Mammary epithelial cell (primary cell): ENCODE data around the gene NID1.

Experiments used
- EZH2 ChIP-seq: IDR thresholded peaks from 2 replicates; pipeline ENCODE4 v1.6.1; 2012; ENCODE audit warnings: low read length, inconsistent platforms, borderline replicate concordance
- TF ChIP-seq, protein P1 (sequence below), 2 donors: IDR thresholded peaks in 1 of 2; conservative IDR thresholded peaks in 1 of 2; 2 replicates each; pipeline ENCODE4 v1.5.1; 2011 to 2012; ENCODE audit warnings: inconsistent platforms in 2 of 2, low read length in 2 of 2, mild to moderate bottlenecking in 2 of 2, control low read depth in 1 of 2, low read depth in 1 of 2; ENCODE audit not compliant: insufficient read depth in 1 of 2; ENCODE audit errors: extremely low read depth in 1 of 2

DNA sequence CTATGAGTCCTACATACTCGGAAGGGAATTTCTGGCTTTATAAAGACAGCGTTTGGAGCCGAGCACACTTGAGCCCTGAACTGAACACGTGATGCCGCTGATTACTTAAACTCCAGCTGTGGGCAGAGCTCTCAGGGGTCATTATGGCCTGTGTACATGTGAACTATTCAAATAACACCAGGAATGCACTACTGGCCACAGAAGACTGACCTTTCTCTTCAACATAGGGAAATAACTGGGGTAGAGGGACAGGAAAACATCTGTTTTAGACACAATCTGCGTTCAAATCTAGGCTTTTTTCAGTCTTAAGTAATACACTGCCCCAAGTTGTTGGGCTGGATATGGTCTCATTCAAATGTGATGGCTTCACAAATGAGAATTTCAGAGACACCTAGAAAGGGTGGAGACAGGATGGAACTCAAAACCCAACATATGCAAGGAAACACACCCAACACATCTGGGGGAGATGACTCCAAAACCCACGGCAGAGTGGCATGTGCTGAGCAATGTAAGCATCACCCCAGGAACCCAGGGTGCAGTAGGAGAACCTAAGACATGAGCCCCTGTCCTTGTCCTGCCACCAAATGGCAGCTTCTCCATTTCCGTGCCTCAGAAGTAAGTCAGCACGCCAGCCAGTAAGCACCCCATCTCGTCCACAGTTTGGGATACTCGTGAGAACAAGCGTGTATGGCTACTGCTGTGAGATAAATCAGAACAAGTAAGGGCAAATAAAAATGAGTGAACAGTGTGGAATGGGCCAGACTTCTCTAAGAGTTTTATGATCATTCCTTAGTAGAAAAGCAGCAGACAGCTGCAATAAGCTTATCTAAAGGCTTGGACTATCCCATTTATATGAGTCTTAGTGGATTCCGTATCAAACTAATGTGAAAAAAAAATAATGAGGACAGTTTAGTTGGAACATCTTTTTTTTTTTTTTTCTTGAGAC is 24.9 kb downstream of the NID1 start:
- TF ChIP-seq, protein P1, sequence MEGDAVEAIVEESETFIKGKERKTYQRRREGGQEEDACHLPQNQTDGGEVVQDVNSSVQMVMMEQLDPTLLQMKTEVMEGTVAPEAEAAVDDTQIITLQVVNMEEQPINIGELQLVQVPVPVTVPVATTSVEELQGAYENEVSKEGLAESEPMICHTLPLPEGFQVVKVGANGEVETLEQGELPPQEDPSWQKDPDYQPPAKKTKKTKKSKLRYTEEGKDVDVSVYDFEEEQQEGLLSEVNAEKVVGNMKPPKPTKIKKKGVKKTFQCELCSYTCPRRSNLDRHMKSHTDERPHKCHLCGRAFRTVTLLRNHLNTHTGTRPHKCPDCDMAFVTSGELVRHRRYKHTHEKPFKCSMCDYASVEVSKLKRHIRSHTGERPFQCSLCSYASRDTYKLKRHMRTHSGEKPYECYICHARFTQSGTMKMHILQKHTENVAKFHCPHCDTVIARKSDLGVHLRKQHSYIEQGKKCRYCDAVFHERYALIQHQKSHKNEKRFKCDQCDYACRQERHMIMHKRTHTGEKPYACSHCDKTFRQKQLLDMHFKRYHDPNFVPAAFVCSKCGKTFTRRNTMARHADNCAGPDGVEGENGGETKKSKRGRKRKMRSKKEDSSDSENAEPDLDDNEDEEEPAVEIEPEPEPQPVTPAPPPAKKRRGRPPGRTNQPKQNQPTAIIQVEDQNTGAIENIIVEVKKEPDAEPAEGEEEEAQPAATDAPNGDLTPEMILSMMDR (conservative IDR thresholded peaks at IDR 0.05 in 1 of 2, IDR thresholded peaks at IDR 0.05 in 1 of 2; ENCODE audit: extremely low read depth in 1 of 2, insufficient read depth in 1 of 2, low read depth in 1 of 2, low read length in 2 of 2): no peak
- no peak for TF ChIP-seq EZH2
